ENCODE measurements around the gene PEX14. TPM values are rescaled to one million over a fixed set of nuclear protein-coding genes. Genes with fewer than 3 reads are reported as not detected.

PEX14 gene
- total and polyA plus RNA-seq, 10 of the 15 experiments (the other 5 are each of a cell fraction or from before 2014, with no cell fraction given): 1.4 to 23.2 (median 12.0) TPM

DNA sequence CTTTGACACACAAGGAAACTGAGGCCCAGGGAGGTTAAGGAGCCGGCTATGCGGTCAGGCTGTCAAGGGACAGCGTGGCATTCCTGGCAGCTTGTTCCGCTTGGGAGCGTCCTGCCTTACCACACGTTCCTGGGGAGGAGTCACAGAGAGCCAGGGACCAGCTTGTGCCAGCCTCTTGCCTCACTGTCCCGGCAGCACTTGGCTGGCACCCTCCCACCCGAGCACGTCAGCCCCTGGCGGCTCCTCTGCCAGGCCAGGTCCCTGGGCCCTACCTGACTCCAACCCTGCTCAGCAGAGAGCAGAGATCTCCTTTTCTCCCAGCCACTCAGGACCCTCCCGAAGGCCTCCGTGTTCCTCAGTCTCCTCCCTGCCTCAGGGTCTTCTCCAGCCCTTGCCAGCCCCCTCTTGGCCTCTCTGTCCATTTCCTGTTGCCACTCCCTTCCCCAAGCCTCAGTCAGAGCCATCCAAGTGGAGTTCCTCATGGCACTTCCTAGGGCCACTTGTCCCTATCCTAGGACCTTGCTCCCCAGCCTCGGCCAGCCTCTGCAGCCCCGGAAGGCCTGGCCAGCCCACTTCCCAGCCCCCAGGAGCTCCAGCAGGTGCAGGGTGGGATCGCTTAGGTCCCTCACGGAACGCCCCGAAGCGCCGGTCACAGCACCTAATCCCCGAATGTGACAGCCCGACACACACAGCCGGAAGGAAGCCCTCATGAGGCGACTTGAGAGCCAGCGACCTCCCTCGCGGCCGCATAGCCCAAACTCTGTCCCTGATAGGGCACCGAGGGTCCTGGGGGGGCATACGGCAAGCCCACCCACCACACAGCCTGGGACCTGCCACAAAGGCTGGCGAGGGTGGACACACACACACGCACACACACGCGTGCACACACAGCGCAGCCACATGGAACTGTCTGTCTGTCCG lies 191.4 kb downstream of the PEX14 start (continued):
- no peak for TF ChIP-seq CHD2 (IDR thresholded peaks at IDR 0.05; ENCODE audit: borderline replicate concordance, low read depth, low read length)
- TF ChIP-seq, protein P1, sequence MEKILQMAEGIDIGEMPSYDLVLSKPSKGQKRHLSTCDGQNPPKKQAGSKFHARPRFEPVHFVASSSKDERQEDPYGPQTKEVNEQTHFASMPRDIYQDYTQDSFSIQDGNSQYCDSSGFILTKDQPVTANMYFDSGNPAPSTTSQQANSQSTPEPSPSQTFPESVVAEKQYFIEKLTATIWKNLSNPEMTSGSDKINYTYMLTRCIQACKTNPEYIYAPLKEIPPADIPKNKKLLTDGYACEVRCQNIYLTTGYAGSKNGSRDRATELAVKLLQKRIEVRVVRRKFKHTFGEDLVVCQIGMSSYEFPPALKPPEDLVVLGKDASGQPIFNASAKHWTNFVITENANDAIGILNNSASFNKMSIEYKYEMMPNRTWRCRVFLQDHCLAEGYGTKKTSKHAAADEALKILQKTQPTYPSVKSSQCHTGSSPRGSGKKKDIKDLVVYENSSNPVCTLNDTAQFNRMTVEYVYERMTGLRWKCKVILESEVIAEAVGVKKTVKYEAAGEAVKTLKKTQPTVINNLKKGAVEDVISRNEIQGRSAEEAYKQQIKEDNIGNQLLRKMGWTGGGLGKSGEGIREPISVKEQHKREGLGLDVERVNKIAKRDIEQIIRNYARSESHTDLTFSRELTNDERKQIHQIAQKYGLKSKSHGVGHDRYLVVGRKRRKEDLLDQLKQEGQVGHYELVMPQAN (conservative IDR thresholded peaks at IDR 0.05): no peak

DNA sequence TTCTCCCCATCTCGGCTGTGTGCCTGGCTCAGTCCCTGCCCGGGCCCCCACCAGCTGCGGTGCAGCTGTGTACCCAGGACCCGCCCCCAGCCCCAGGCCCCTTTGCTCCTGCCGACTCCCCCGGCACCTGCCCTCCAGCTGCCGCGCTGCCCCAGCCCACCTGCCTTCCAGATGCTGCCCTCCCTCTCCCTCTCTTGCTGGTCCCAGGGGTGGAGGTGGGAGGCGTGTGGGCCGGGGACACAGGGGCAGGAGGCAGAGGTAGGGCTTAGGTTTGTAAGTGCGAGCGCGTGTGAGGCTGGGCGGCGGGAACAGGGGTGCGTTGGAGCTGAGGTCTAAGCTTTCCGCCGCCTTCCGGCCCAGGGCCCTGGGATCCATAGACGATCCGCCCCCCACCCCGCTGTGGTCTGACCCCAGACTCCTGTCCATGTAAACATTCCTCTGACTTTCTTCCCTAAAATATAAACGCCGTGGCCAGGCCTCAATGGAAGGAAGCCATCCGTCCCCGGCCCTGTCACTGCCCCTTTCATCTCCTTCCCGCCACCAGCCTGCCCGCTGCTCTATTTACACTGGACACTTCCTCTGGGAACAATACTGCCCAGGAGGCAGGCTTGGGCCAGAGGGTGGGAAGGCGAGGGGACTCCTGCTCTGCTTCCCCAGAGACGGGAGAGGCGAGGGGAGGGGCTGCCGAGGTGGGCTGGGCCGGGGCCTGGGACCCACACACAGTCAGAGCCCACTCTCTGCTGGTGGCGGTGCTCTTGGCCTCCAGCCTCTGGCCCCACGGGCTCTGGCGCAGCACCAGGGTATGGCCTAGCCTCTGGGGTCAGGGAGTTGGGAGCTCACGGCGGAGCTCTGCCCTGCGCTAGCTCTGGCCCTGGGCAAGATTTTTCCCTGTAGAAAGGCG lies 193.4 kb downstream of the PEX14 start:
- ATAC-seq (no peak), DNase-seq (ENCODE audit: low read depth, low spot score) (no peak), FAIRE-seq (no peak)
- TF ChIP-seq, protein P2, sequence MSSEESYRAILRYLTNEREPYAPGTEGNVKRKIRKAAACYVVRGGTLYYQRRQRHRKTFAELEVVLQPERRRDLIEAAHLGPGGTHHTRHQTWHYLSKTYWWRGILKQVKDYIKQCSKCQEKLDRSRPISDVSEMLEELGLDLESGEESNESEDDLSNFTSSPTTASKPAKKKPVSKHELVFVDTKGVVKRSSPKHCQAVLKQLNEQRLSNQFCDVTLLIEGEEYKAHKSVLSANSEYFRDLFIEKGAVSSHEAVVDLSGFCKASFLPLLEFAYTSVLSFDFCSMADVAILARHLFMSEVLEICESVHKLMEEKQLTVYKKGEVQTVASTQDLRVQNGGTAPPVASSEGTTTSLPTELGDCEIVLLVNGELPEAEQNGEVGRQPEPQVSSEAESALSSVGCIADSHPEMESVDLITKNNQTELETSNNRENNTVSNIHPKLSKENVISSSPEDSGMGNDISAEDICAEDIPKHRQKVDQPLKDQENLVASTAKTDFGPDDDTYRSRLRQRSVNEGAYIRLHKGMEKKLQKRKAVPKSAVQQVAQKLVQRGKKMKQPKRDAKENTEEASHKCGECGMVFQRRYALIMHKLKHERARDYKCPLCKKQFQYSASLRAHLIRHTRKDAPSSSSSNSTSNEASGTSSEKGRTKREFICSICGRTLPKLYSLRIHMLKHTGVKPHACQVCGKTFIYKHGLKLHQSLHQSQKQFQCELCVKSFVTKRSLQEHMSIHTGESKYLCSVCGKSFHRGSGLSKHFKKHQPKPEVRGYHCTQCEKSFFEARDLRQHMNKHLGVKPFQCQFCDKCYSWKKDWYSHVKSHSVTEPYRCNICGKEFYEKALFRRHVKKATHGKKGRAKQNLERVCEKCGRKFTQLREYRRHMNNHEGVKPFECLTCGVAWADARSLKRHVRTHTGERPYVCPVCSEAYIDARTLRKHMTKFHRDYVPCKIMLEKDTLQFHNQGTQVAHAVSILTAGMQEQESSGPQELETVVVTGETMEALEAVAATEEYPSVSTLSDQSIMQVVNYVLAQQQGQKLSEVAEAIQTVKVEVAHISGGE (CRISPR knock-in tag; IDR thresholded peaks at IDR 0.05): no peak
- in situ Hi-C loops (cut with MboI) (no loop called here), intact Hi-C loops (cut with micrococcal nuclease; ENCODE audit: unreplicated experiment) (no loop called here)
- no peaks in the 10 kb centered on the region for H3K4me1 ChIP-seq (ENCODE audit: control insufficient read depth, insufficient read depth, low read length)
- ChIA-PET POLR2A (no interaction called here), CTCF (no interaction called here), SMC1A (ENCODE audit: uncharacterized antibody, unreplicated experiment) (interaction anchor here (0.6 kb wide), 1 partner anchor 20 kb away, joined by 3 read pairs; no protein-coding TSS in a partner anchor), RAD21 (ENCODE audit: unreplicated experiment) (no interaction called here)
- H3K27ac ChIP-seq (ENCODE audit: control insufficient read depth, insufficient read depth): no peak overlapping the region
- no peak overlapping the region for H2AFZ ChIP-seq (ENCODE audit: control insufficient read depth, low read depth, low read length)
- WGBS (ENCODE audit: insufficient coverage, insufficient replicate concordance, low lambda C conversion rate, missing lambda C conversion rate): 93% methylated on average over 23 of the region's 40 CpGs
- H3K9ac ChIP-seq (ENCODE audit: control insufficient read depth, insufficient read depth, low read length): no peak overlapping the region
- peaks cover 0 to 5% of the 10 kb centered on the region in 2 experiments; a peak in 1 of 4 replicates for H3K36me3 ChIP-seq (ENCODE audit: control insufficient read depth in 2 of 2, insufficient read depth in 2 of 2, low read length in 1 of 2)
- H3K4me2 ChIP-seq (ENCODE audit: control insufficient read depth, insufficient read depth): no peak overlapping the region
- no peaks in the 10 kb centered on the region for H3K27me3 ChIP-seq (replicated peaks in 1 of 2; ENCODE audit: control insufficient read depth in 2 of 2, insufficient read depth in 2 of 2, low read length in 1 of 2)
- no peaks in the 10 kb centered on the region for H4K20me1 ChIP-seq (ENCODE audit: control insufficient read depth, insufficient read depth)
- no TSS peak for BruUV-seq (replicated peaks)
- no peak overlapping the region for H3K4me3 ChIP-seq
- no peaks in the 10 kb centered on the region for H3K79me2 ChIP-seq (ENCODE audit: control insufficient read depth, insufficient read depth, low read length)
- no peaks in the 10 kb centered on the region for H3K9me3 ChIP-seq (replicated peaks; ENCODE audit: control insufficient read depth, insufficient read depth, low read length)
